IMR-90 (cell line): ENCODE data around the gene LEMD1. TPM values are rescaled to one million over a fixed set of nuclear protein-coding genes. Genes with fewer than 3 reads are reported as not detected.

ENCODE experiments used
- ATAC-seq: fragments of 200-7000 bp; cut with Tn5 transposase; 2 replicates; pipeline ENCODE4 v1.9.1; 2020; ENCODE audit warnings: low read depth, mild to moderate bottlenecking, moderate library complexity
- BruUV-seq: library from RNA; stranded (reverse); fragments of 400-500 nt; replicated peaks from 2 replicates; lab custom pipeline; 2021; lab: Mats Ljungman, UMichigan
- CTCF ChIA-PET: fragments of 300-600 bp; formaldehyde crosslinking; extraction: SDS; loops from one replicate; lab custom pipeline; 2021; ENCODE audit warnings: antibody characterized with exemption; lab: Yijun Ruan, JAX
- POLR2A ChIA-PET: fragments of 300-600 bp; sonication (Branson Sonifier 250); formaldehyde crosslinking; loops from one replicate; lab custom pipeline; 2022; ENCODE audit warnings: antibody characterized with exemption; ENCODE audit not compliant: unreplicated experiment; lab: Charles Lee
- DNase-seq: peaks from one replicate; pipeline ENCODE4 v3.0.0; 2013
- H2AFZ ChIP-seq: replicated peaks from 2 replicates; pipeline ENCODE3; 2013; ENCODE audit warnings: low read length, mild to moderate bottlenecking; ENCODE audit not compliant: poor library complexity
- H2AK5ac ChIP-seq: 2 replicates; pipeline ENCODE4 v1.6.1; 2013; ENCODE audit warnings: low read depth, low read length, inconsistent platforms
- H2AK9ac ChIP-seq: replicated peaks from 2 replicates; pipeline ENCODE3; 2013; ENCODE audit warnings: mild to moderate bottlenecking, low read depth, low read length, moderate library complexity; ENCODE audit not compliant: poor library complexity
- H2BK120ac ChIP-seq: 2 replicates; pipeline ENCODE4 v1.6.1; 2013; ENCODE audit warnings: low read depth, low read length, inconsistent platforms
- H2BK15ac ChIP-seq: 3 replicates; pipeline ENCODE4 v1.6.1; 2013; ENCODE audit warnings: low read depth, low read length, inconsistent platforms
- H2BK20ac ChIP-seq: 2 replicates; pipeline ENCODE4 v1.6.1; 2013; ENCODE audit warnings: low read depth, mild to moderate bottlenecking, inconsistent platforms, low read length, moderate library complexity
- H2BK5ac ChIP-seq: 2 replicates; pipeline ENCODE4 v1.6.1; 2013; ENCODE audit warnings: mild to moderate bottlenecking, low read depth, low read length, inconsistent platforms; ENCODE audit not compliant: poor library complexity, severe bottlenecking
- H3K14ac ChIP-seq: replicated peaks from 2 replicates; pipeline ENCODE4 v1.6.1; 2013; ENCODE audit warnings: low read depth, low read length, inconsistent platforms
- H3K18ac ChIP-seq: 2 replicates; pipeline ENCODE4 v1.6.1; 2013; ENCODE audit warnings: low read depth, low read length, control low read depth
- H3K23ac ChIP-seq: 2 replicates; pipeline ENCODE4 v1.6.1; 2013; ENCODE audit warnings: low read depth, low read length, inconsistent platforms
- H3K27ac ChIP-seq: 2 replicates; pipeline ENCODE4 v1.5.1; 2013; ENCODE audit warnings: mild to moderate bottlenecking, control low read depth, low read length; ENCODE audit not compliant: insufficient read depth
- H3K27me3 ChIP-seq: 2 replicates; pipeline ENCODE4 v1.6.1; 2013; ENCODE audit warnings: low read length; ENCODE audit not compliant: control insufficient read depth, insufficient read depth
- H3K36me3 ChIP-seq: 2 replicates; pipeline ENCODE4 v1.6.1; 2013; ENCODE audit warnings: low read length, mixed read lengths; ENCODE audit not compliant: control insufficient read depth, insufficient read depth
- H3K4ac ChIP-seq: 2 replicates; pipeline ENCODE4 v1.6.1; 2013; ENCODE audit warnings: low read depth, low read length, inconsistent platforms
- H3K4me1 ChIP-seq: 2 replicates; pipeline ENCODE4 v1.6.1; 2013; ENCODE audit warnings: low read length, mixed read lengths; ENCODE audit not compliant: control insufficient read depth, insufficient read depth
- H3K4me2 ChIP-seq: 2 replicates; pipeline ENCODE4 v1.6.1; 2013; ENCODE audit warnings: low read depth, mild to moderate bottlenecking, control low read depth, low read length, moderate library complexity
- H3K4me3 ChIP-seq: 2 replicates; pipeline ENCODE4 v1.5.1; 2013; ENCODE audit warnings: low read depth, mild to moderate bottlenecking, control low read depth, low read length, moderate library complexity; ENCODE audit not compliant: insufficient read depth
- H3K56ac ChIP-seq: 2 replicates; pipeline ENCODE4 v1.6.1; 2013; ENCODE audit warnings: low read length, inconsistent platforms; ENCODE audit not compliant: insufficient read depth; ENCODE audit errors: extremely low read depth
- H3K79me1 ChIP-seq, 2 experiments: 2 replicates each; pipeline ENCODE4 v1.6.1; 2013; ENCODE audit warnings: low read length in 2 of 2, inconsistent platforms in 1 of 2, low read depth in 1 of 2
- H3K9ac ChIP-seq: 2 replicates; pipeline ENCODE4 v1.6.1; 2013; ENCODE audit warnings: low read depth, low read length, control low read depth
- H3K9me1 ChIP-seq: 2 replicates; pipeline ENCODE4 v1.6.1; 2013; ENCODE audit warnings: low read length, inconsistent platforms; ENCODE audit not compliant: insufficient read depth
- H3K9me3 ChIP-seq: 2 replicates; pipeline ENCODE4 v1.6.1; 2013; ENCODE audit warnings: low read length; ENCODE audit not compliant: control insufficient read depth, insufficient read depth
- H4K20me1 ChIP-seq: 2 replicates; pipeline ENCODE4 v1.6.1; 2013; ENCODE audit warnings: low read length, inconsistent platforms; ENCODE audit not compliant: insufficient read depth
- H4K5ac ChIP-seq: 2 replicates; pipeline ENCODE4 v1.6.1; 2013; ENCODE audit warnings: mild to moderate bottlenecking, low read depth, low read length, control low read depth
- H4K8ac ChIP-seq, 2 experiments: 2 replicates each; pipeline ENCODE4 v1.6.1; 2013; ENCODE audit warnings: low read depth in 2 of 2, low read length in 2 of 2, control low read depth in 1 of 2, inconsistent platforms in 1 of 2
- H4K91ac ChIP-seq: 2 replicates; pipeline ENCODE4 v1.6.1; 2013; ENCODE audit warnings: low read depth, low read length, inconsistent platforms; ENCODE audit not compliant: insufficient read depth
- CEBPB ChIP-seq: IDR thresholded peaks from 2 replicates; pipeline ENCODE4 v1.6.1; 2012; ENCODE audit warnings: low read depth, low read length, improper control_type of control experiment
- FOS ChIP-seq: fragments of 150-350 bp; IDR thresholded peaks from 2 replicates; pipeline ENCODE4 v1.6.1; 2016; ENCODE audit warnings: low read depth, low read length
- MXI1 ChIP-seq: IDR thresholded peaks from 2 replicates; pipeline ENCODE4 v1.6.1; 2012; ENCODE audit warnings: low read depth, mild to moderate bottlenecking, low read length, moderate library complexity, borderline replicate concordance
- RFX5 ChIP-seq: IDR thresholded peaks from 2 replicates; pipeline ENCODE4 v1.8.0; 2012; ENCODE audit warnings: low read depth, mild to moderate bottlenecking, low read length, moderate library complexity
- SMC3 ChIP-seq: fragments of 150-350 bp; IDR thresholded peaks from 2 replicates; pipeline ENCODE4 v1.6.1; 2016; ENCODE audit warnings: low read depth, mild to moderate bottlenecking, antibody characterized with exemption, low read length, moderate library complexity
- USF2 ChIP-seq: fragments of 150-350 bp; IDR thresholded peaks from 2 replicates; pipeline ENCODE4 v1.6.1; 2017; ENCODE audit warnings: mild to moderate bottlenecking, antibody characterized with exemption, low read length, low read depth
- WGBS, 2 experiments: methylation state at CpG; one replicate each; pipeline versions ENCODE4 v1.1.5 to v1.1.7; 2013; ENCODE audit warnings: missing lambda C conversion rate in 2 of 2; ENCODE audit not compliant: insufficient read length in 1 of 2; ENCODE audit errors: extremely low coverage in 2 of 2; 5-methylcytosine and 5-hydroxymethylcytosine counted together
- dilution Hi-C: fragments of 300-500 bp; cut with HindIII; formaldehyde crosslinking; loops from one replicate; pipeline ENCODE4 v1.14.3; 2018; ENCODE audit warnings: low sequenced_read_pairs; ENCODE audit not compliant: unreplicated experiment
- in situ Hi-C: fragments of 300-500 bp; cut with MboI; formaldehyde crosslinking; loops from 3 replicates; pipeline ENCODE4 v1.14.3; 2019; ENCODE audit warnings: low sequenced_read_pairs, inconsistent platforms, mixed read lengths
- intact Hi-C: fragments of 100-400 bp; cut with micrococcal nuclease; formaldehyde crosslinking; loops from 2 replicates; pipeline ENCODE4 v1.10.0; 2022
- polyA plus RNA-seq, 3 experiments: library from polyadenylated mRNA; depleted of rRNA; stranded (reverse); fragments of >200 nt; gene quantifications; 2 replicates each; pipeline ENCODE4 v1.2.3, GENCODE V29; 2012; ENCODE audit warnings: low replicate concordance in 1 of 3
- total RNA-seq: library from RNA; depleted of rRNA; stranded (reverse); fragments of >200 nt; gene quantifications from 2 replicates; pipeline ENCODE4 v1.2.3, GENCODE V29; 2012

The LEMD1 gene
- total and polyA plus RNA-seq, 2 of the 4 experiments (the other 2 are of a cell fraction), result not detected

GRCh38 chr1:205445646-205445935, 23.7 kb upstream of the LEMD1 start:
- Histone ChIP-seq H3K23ac (no peak overlapping the region), H3K18ac (no peak overlapping the region), H3K36me3 (no peaks in the 10 kb centered on the region), H3K27ac (no peak overlapping the region), H4K5ac (no peak overlapping the region), H2BK5ac (no peak overlapping the region), H3K4ac (no peak overlapping the region), H3K56ac (no peak overlapping the region), H3K4me1 (no peaks in the 10 kb centered on the region; the same call in 1 of the 2 replicates), H3K4me2 (no peak overlapping the region), H4K8ac (no peak overlapping the region), H2AK9ac (no peak overlapping the region), H3K79me1 (no peaks in the 10 kb centered on the region), H3K27me3 (peaks cover 45% of the 10 kb centered on the region), H3K9me1 (no peaks in the 10 kb centered on the region; the same call in 1 of the 2 replicates), H3K9ac (no peak overlapping the region), H4K91ac (no peak overlapping the region), H4K20me1 (no peaks in the 10 kb centered on the region), H2AK5ac (no peak overlapping the region), H3K4me3 (no peak overlapping the region), H2BK15ac (no peak overlapping the region), H3K14ac (no peak overlapping the region), H3K9me3 (no peaks in the 10 kb centered on the region), H2AFZ (no peak overlapping the region), H2BK20ac (no peak overlapping the region), H2BK120ac (no peak overlapping the region)
- BruUV-seq, result no TSS peak
- TF ChIP-seq RFX5 (no peak), USF2 (no peak), MXI1 (no peak), CEBPB (no peak), FOS (no peak), SMC3 (no peak)
- 20% methylated on average over 1 of the region's 5 CpGs; no CpG with 5 or more reads in 1 of the 2 experiments for WGBS, 2 experiments
- ChIA-PET CTCF (no interaction called here), POLR2A (no interaction called here)
- in situ Hi-C loops, result no loop called here
- no peak for ATAC-seq
- no peak for DNase-seq
- intact Hi-C loops, result no loop called here
- dilution Hi-C loops, result no loop called here
